Mesothelial cell of epicardium (in vitro differentiated cells): Measurements from ENCODE around the gene FRMD4A. TPM values are rescaled to one million over a fixed set of nuclear protein-coding genes. Genes with fewer than 3 reads are reported as not detected.

Experiments used
- DNase-seq, 2 experiments: peaks; one replicate each; pipeline ENCODE4 v3.0.0; 2021; ENCODE audit warnings: low spot score in 2 of 2; ENCODE audit not compliant: unreplicated experiment in 2 of 2
- H3K27ac Mint-ChIP-seq: 2 replicates; pipeline ENCODE4 v1.8.0; 2021; ENCODE audit warnings: mixed read lengths
- H3K27me3 Mint-ChIP-seq: 2 replicates; pipeline ENCODE4 v1.8.0; 2021; ENCODE audit warnings: low read depth, mixed read lengths
- H3K36me3 Mint-ChIP-seq: 2 replicates; pipeline ENCODE4 v1.8.0; 2021; ENCODE audit warnings: mixed read lengths
- H3K4me1 Mint-ChIP-seq: 2 replicates; pipeline ENCODE4 v1.8.0; 2021; ENCODE audit warnings: mixed read lengths
- H3K4me3 Mint-ChIP-seq: 2 replicates; pipeline ENCODE4 v1.8.0; 2021; ENCODE audit warnings: mild to moderate bottlenecking, moderate library complexity, mixed read lengths
- H3K9me3 Mint-ChIP-seq: 2 replicates; pipeline ENCODE4 v1.8.0; 2021; ENCODE audit warnings: mixed read lengths
- CTCF ChIP-seq: fragments of 200-600 bp; sonication (generic); IDR thresholded peaks from one replicate; pipeline ENCODE4 v1.5.0; 2021; ENCODE audit warnings: antibody characterized with exemption; ENCODE audit not compliant: unreplicated experiment
- total RNA-seq: library from RNA; stranded (reverse); gene quantifications from 3 replicates; pipeline ENCODE4 v1.2.1, GENCODE V29; 2021

The FRMD4A gene
- total RNA-seq, 1 donor from 2014 or later = 45.0 TPM

- peaks cover 7% of the 10 kb centered on the region for H3K4me1 Mint-ChIP-seq
- peaks cover 2% of the 10 kb centered on the region for H3K36me3 Mint-ChIP-seq
- H3K27ac Mint-ChIP-seq = no peak overlapping the region
Measured at GRCh38 chr10:13844651-13845050, 486.1 kb downstream of the FRMD4A start.

GRCh38 chr10:13842117-13842516, 488.6 kb downstream of the FRMD4A start:
- H3K27me3 Mint-ChIP-seq = no peaks in the 10 kb centered on the region
- H3K4me3 Mint-ChIP-seq = no peak overlapping the region
- H3K4me1 Mint-ChIP-seq = peaks cover 4% of the 10 kb centered on the region
- H3K27ac Mint-ChIP-seq = no peak overlapping the region
- TF ChIP-seq CTCF = no peak
- DNase-seq = no peak
- peaks cover 3% of the 10 kb centered on the region for H3K9me3 Mint-ChIP-seq
- H3K36me3 Mint-ChIP-seq = peaks cover 3% of the 10 kb centered on the region

More at GRCh38 chr10:13844651-13845050, 486.1 kb downstream of the FRMD4A start:
- no peak for TF ChIP-seq CTCF
- Mint-ChIP-seq H3K4me3 (no peak overlapping the region), H3K27me3 (no peaks in the 10 kb centered on the region), H3K9me3 (peaks cover 3% of the 10 kb centered on the region)
- no peak for DNase-seq

GRCh38 chr10:13840036-13840435, 490.7 kb downstream of the FRMD4A start:
- H3K27me3 Mint-ChIP-seq = no peaks in the 10 kb centered on the region
- H3K9me3 Mint-ChIP-seq = peaks cover 3% of the 10 kb centered on the region
- H3K36me3 Mint-ChIP-seq = peaks cover 3% of the 10 kb centered on the region
- H3K27ac Mint-ChIP-seq = no peak overlapping the region
- no peak for TF ChIP-seq CTCF
- peaks cover 7% of the 10 kb centered on the region for H3K4me1 Mint-ChIP-seq
- no peak overlapping the region for H3K4me3 Mint-ChIP-seq
- no peak for DNase-seq

GRCh38 chr10:13839430-13839990, 491.2 kb downstream of the FRMD4A start:
- Mint-ChIP-seq H3K4me1 (peaks cover 12% of the 10 kb centered on the region), H3K4me3 (no peak overlapping the region), H3K27me3 (no peaks in the 10 kb centered on the region), H3K36me3 (peaks cover 3% of the 10 kb centered on the region), H3K27ac (no peak overlapping the region), H3K9me3 (peaks cover 3% of the 10 kb centered on the region)
- TF ChIP-seq CTCF = no peak
- no peak for DNase-seq

- no peak overlapping the region for H3K27ac Mint-ChIP-seq
- H3K27me3 Mint-ChIP-seq = no peaks in the 10 kb centered on the region
- H3K4me3 Mint-ChIP-seq = no peak overlapping the region
- H3K36me3 Mint-ChIP-seq = peaks cover 3% of the 10 kb centered on the region
- no peak for DNase-seq
- TF ChIP-seq CTCF = no peak
- H3K4me1 Mint-ChIP-seq = peaks cover 17% of the 10 kb centered on the region
- H3K9me3 Mint-ChIP-seq = peaks cover 3% of the 10 kb centered on the region
Measured at GRCh38 chr10:13839030-13839429, 491.7 kb downstream of the FRMD4A start.

GRCh38 chr10:13837966-13838365, 492.8 kb downstream of the FRMD4A start:
- peaks cover 3% of the 10 kb centered on the region for H3K9me3 Mint-ChIP-seq
- H3K4me1 Mint-ChIP-seq = peaks cover 21% of the 10 kb centered on the region
- H3K36me3 Mint-ChIP-seq = peaks cover 3% of the 10 kb centered on the region
- no peak overlapping the region for H3K4me3 Mint-ChIP-seq
- no peaks in the 10 kb centered on the region for H3K27me3 Mint-ChIP-seq
- no peak for DNase-seq
- no peak overlapping the region for H3K27ac Mint-ChIP-seq
- no peak for TF ChIP-seq CTCF
